GM12801 (cell line): ENCODE measurements around the gene BMS1.

Source experiments
- CTCF ChIP-seq: IDR thresholded peaks from one replicate; pipeline ENCODE4 v1.5.1; 2011; ENCODE audit warnings: control low read depth; ENCODE audit not compliant: insufficient read length; ENCODE audit errors: extremely low read depth

Gene BMS1

GRCh38 chr10:42802876-42803275 is 20.3 kb downstream of the BMS1 start:
- TF ChIP-seq CTCF, result no peak

- TF ChIP-seq CTCF, result no peak
Measured at GRCh38 chr10:42809676-42810075, 27.1 kb downstream of the BMS1 start.

DNA sequence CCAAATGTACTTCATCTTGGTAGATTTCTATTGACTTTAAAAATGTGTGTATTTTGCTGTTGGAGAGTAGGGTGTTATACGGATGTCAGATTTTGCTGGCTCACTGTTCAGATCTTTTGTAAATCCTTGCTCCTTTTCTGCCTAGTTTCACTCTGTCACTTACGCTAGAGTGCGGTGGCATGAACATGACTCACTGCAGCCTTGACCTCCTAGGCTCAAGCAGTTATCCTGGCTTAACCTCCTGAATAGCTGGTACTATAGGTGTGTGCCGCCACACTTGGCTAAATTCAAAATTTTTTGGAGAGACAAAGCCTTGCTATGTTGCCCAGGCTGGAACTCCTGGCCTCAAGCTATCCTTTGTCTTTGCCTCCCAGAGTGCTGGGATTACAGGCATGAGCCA is 29.4 kb downstream of the BMS1 start:
- no peak for TF ChIP-seq CTCF

- no peak for TF ChIP-seq CTCF
Measured at GRCh38 chr10:42816912-42817311, 34.3 kb downstream of the BMS1 start.

GRCh38 chr10:42827201-42827600 is 44.6 kb downstream of the BMS1 start:
- TF ChIP-seq CTCF, result no peak

GRCh38 chr10:42830237-42830636 is 47.6 kb downstream of the BMS1 start:
- TF ChIP-seq CTCF, result no peak

GRCh38 chr10:42836096-42836495 is 53.5 kb downstream of the BMS1 start:
- no peak for TF ChIP-seq CTCF
